Activated CD4-positive, alpha-beta T cell treated with anti-CD3 and anti-CD28 coated beads, Interleukin-2, Interleukin-4, amounts not matched to agents 100 ng/mL and 50 ng/mL, durations not matched to agents 16 hours and 8 hours (primary cell): ENCODE data around the gene SGSH.

Source experiments
- DNase-seq: peaks from one replicate; pipeline ENCODE4 v3.0.0-alpha.2; 2020; ENCODE audit warnings: low spot score

The SGSH gene

DNA sequence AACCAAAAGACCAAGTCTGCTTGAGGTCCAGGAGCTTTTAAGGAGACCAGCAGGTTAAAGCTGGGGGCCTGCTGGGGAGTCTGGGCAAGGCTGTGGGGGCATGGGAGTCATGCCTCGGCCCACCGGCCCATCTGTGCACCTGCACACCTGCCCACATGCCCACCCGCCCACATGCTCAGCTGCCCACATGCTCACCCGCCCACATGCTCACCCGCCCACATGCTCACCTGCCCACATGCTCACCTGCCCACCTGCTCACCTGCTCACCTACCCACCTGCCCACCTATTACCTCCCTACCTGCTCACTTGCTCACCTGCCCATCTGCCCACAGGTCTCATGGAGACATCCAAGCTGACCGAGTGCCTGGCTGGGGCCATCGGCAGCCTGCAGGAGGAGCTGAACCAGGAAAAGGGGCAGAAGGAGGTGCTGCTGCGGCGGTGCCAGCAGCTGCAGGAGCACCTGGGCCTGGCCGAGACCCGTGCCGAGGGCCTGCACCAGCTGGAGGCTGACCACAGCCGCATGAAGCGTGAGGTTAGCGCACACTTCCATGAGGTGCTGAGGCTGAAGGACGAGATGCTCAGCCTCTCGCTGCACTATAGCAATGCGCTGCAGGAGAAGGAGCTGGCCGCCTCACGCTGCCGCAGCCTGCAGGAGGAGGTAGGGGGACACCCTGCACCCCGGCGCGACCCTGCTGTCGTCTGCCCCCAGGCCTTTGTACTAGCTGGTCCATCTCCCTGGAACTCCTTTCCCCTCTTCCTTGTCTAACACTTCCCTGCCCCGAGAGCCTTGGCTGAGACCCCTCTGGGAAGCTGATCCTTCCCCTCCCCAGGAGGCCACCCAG, 36.3 kb downstream of the SGSH start:
- no peak for DNase-seq

DNA sequence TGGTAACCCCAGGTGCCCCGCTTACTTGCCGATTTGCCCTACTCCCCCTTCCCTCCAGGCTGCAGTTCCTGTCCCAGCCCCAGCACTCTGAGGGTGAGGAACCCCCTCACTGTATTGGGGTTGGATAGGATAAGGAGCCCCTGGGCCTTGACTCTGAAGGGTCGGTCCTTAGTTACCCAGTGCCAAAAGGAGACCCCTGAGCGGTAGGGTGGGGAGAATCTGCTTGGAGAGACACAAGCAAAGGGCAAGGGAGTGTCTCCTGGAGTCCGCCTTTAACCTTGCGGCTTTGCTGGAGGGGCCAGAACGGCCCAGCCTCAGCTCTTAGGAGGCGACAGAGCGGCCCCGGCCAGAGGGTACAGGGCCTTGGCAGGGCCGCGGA, 37.3 kb downstream of the SGSH start:
- DNase-seq, result no peak

DNA sequence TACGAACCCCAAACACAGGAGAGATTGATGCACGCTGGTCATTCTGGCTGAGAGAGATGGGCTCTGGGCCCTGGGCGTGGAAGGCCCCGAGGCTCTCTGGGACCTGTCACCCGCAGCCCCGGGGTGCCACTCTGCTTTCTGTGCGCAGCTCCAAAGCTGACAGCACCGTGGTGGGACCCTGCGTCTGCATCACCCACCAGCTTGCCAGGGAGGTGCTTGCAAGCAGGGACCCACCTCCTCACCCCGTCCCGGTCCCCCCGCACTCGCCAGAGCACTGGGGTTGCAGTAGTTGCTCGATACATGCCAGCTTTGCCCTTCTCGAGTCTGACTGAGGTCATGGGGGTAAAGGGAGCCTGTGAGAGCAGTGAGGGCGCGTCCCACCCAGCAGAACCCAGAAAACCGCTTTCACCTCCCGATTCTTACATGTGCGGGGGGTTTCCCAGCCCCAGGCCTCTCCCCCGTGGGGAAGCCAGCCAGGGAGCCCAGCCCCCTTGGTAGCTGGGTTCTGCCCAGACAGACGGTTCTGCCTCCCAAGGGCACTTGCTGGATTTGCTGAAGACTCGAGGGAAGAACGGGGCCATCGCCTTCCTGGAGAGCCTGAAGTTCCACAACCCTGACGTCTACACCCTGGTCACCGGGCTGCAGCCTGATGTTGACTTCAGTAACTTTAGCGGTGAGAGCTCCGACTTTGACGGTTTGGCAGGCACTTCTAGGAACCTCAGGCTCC, 37.9 kb downstream of the SGSH start:
- no peak for DNase-seq

DNA sequence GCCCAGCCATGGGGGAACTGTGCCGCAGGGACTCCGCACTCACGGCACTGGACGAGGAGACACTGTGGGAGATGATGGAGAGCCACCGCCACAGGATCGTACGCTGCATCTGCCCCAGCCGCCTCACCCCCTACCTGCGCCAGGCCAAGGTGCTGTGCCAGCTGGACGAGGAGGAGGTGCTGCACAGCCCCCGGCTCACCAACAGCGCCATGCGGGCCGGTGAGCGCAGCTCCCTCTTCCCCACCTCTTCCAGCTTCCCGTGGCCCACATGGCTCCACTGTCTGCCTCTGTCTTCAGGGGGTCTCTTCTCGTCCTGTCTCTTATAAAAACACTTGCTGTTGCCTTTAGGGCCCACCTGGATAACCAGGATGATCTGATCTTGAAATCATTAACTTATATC, 38.7 kb downstream of the SGSH start:
- DNase-seq, result no peak

DNA sequence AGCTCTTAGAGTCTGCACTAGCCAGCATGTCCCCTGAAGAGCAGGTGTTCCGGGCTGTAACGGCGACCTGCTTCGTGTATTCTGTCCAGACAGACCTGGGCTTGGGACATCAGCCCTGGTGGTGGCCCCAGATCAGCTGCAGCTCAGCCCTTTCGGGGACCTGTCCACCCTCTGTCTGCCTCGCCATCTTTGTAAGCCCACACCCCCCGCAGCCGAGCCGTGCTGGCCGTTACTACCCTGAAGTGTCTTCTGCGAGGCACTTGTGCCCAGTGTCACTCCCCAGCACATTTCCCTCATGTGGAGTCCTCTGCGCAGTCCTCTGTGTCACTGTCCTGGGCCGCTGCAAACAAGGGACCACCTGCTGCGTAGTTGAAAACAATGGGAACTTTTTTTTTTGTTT, 39.9 kb downstream of the SGSH start:
- DNase-seq, result no peak

DNA sequence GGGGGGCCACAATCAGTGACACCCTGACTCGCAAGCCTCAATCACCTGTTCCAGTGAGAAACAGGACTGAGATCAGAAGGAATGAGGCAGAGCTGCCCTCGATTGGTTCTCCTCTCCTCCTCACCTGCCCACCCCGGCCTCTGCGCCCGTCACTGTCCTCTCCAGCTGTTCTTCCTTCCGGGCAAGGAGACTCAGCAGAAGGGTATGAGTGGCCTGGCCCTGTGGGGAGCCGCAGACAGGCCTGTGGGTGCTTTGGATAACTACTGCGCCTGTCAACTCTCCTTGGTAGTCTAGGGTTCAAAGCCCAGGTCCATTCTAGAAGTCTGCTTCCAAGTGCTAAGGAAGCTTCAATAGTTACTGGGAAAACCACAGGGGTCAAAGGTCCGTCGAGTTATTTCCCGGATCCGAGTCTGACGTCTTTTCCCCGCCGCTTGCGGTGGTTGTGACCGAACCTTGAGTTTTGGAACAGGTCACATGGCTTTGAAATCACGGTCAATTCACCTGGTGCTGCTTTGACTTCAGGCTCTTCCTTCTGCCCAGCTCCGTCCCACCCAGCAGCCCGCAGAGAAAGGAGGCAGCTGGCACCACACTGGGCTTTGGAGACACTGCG, 42.0 kb downstream of the SGSH start:
- DNase-seq, result no peak

DNA sequence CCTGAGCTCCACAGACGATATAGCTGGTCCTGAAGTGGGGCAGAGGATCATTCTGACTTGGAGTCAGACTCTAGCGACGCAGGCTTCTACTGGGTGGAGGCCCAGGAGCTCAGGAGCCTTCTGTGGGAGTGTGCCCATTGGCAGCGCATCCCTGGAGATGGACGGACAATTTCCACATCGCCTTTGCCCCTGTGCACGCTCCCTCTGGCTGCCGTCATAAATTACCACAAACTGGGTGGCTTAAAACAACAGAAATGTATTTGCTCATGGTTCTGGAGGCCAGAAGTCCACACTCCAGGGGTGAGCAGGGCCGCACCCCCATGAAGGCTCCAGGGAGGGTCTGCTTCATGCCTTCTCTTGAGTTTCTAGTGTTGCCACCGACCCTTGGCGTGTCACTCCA, 43.4 kb downstream of the SGSH start:
- DNase-seq, result no peak

DNA sequence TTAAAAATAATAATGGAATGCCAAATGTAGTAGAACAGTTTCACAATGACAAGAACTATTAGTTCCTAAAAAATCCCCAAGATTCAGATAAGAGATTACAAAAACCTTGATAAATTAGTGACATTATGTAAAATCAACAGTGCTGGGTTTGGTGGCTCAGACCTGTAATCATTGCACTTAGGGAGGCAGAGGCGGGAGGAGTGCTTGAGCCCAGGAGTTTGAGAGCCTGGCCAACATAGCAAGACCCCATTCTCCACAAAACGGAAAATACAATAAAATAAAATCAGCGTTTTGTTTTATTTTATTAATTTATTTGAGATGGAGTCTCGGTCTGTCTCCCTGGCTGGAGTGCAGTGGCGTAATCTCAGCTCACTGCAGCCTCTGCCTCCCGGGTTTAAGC, 46.2 kb downstream of the SGSH start:
- DNase-seq, result no peak

DNA sequence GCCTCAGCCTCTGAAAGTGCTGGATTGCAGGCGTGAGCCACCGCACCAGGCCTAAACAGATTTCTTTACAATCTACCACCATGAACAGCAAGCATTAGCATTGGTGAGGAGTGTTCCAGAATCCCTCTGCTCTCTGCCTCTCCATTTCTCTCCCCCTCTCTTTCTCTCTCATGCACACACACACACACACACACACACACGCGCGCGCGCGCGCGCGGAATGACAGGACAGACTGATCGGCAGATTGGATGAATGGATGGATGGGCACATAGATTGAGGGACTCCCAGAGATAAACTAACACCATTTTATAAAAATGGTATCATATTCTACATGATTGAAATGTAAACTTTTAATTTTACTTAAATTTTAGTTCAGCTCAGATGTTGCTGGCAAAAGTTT, 47.0 kb downstream of the SGSH start:
- DNase-seq, result no peak

DNA sequence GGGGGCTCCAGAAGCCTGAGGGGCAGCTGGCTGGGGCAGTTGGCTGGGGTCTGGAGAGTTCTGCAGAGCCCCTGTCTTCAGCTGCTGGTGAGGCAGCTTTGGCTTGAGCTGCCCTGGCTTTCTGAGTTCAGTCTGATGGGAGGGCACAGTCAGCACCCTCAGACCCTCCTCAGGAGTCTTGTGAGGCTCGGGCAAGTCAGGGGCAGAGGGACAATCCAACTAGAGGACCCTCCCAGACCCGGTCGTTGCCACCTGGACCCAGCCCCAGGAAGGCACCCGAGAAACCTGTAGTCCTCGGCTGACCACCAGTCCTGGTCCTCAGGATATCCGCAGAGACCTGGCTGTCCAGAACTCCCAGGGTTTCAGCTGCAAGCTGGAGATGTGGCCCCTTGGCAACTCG, 48.5 kb downstream of the SGSH start:
- no peak for DNase-seq

DNA sequence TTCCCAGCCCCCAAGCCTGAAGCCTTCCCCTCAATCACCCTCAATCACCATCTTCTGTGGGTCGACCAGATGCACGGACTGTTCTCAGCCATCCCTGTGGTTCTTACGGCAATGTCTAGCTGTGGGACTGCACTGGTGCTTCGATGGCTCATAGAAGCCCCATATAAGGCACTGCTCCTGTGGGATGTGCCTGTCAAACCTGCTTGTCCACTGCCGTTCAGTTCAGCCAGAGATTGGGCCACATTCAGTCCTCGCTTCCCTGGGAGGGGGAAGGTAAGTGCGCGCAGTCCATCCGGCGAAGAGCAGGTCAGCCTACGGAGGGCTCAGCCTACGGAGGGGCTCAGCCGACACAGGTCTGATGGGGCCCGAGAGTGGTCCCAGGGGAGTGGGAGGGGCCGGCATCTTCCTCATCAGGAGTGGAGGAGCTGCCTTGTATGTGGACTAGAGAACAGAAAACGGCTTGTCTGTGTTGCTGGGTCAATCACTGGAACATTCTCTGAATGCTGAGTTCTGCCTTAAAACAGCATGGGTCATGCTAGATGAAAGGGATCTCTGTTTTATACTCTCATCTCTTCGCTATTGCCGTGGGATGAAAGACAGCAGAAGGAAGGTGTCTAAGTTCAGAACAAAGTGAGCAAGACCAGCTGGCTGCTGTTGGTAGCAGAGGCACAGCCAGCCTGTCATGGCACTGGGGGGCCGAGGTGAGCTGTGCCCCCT, 50.2 kb downstream of the SGSH start, which contains the start of gene CARD14:
TSS of gene CARD14 (plus strand) at position 247 of the 717 bp plus-strand sequence. CDS start 11,409 bp downstream, outside the sequence.
- DNase-seq, result no peak

DNA sequence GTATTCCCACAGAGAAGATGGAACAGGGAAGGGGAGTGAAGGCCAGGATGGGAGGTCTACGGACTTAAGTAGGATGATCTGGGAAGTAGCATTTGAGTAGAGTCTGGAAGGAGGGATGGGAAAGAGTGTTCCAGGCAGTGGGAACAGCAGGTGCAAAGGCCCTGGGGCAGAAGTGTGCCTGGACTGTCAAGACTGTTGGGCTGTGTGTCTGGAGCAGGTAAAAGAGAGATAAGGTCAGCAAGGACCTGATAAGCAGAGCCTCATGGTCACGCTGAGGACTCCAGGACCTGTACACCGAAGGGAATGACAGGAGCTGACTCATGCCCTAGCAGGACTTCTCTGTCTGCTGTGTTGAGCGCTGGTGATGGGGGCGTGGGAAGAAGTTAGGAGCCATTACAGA, 51.0 kb downstream of the SGSH start:
- no peak for DNase-seq

DNA sequence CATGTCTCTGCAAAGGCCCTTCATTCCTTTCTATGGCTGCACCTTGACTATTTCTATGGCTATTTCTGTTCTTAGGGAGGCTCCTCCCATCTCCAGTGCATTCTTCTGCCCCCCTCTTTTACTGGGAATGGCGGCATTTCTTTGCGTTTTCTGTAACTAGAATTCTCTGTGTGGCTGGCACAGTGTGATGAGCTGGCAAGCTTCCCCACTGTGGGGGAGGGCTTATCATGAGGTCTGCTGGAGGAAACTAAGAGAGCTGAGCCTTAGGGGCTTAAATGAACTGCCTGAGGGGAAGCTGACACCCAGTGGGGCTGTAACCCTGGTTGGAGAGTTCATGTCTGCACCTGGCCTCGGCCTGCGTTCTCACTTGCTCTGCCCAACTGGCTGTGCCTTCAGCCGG, 51.8 kb downstream of the SGSH start:
- no peak for DNase-seq

DNA sequence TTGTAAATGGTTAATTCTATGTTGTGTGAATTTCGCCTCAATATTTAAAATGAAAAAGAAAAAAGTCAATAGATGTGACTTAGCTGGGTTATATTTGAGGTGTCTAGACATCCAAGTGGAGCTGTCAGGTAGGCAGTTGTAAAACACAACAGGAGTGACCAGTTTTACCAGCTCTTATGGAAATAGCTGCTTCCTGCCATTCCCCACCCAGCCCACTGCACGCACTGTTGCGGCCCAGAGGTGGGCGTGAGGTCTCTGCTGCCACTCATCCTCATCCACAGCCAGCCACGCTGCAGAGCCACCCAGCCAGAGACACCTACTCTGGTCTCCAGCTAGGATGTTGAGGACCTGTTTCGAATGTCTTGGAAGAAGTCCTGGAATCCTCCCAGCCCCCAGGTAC, 53.7 kb downstream of the SGSH start:
- no peak for DNase-seq

DNA sequence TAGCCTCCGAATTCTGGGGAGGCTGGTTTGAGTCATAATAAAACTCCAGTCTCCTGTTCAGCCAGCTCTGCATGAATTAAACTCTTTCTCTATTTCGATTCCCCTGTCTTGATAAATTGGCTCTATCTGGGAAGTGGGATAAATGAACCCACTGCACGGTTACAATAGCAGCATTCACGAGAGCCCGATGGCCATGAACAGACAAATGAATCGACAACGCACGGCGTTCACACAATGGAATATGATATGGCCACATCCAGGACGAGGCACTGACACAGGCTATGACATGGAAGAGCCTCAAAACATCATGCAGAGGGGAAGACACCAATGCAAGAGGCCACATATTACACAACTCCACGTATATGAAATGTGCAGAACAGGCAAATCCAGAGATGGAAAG, 55.9 kb downstream of the SGSH start:
- DNase-seq, result no peak

DNA sequence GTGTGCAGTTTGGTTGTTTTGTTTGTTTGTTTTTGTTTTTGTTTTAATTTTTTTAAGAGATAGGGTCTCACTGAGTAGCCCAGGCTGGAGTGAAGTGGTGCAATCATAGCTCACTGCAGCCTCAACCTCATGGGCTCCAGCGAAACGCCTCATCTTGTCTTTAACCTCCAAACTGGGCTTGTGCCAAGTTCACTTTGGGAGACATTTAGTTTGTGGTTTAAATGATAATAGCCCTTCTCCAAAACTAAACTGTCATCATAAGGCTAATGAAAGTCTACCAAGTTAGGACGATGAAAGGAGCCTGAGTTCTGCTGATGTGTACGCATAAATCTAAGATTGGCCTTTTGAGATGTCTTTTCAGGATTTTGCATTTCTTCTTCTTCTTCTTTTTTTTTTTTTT, 56.8 kb downstream of the SGSH start:
- no peak for DNase-seq

DNA sequence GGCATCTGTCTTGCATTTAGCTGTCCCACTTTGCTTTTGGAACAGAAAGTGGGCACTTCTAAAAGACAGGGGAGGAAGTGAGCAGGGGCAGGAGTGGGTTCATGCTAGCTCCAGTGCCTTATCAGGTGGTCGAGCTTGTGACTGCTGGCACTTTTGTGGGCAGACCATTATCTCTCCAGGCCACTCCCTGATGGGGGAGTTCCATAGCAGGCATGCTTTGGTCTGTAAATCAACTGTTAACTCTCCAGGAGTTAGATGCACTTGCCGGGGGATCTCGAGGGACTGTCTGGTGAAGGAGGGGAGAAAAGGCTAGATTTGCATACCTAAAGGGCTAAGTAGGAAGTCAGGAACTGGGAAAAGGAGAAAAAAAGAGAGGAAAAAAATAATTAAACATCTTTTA, 59.6 kb downstream of the SGSH start:
- no peak for DNase-seq
